MCF 10A (cell line): ENCODE results near the gene EMC1. TPM values are rescaled to one million over a fixed set of nuclear protein-coding genes. Genes with fewer than 3 reads are reported as not detected.

ENCODE experiments used
- BruUV-seq: library from RNA; stranded (reverse); fragments of 400-500 nt; replicated peaks from 2 replicates; lab custom pipeline; 2021; lab: Mats Ljungman, UMichigan
- CTCF ChIA-PET: fragments of 300-600 bp; sonication (Branson Sonifier 250); formaldehyde crosslinking; extraction: SDS; loops from one replicate; lab custom pipeline; 2021; ENCODE audit warnings: antibody characterized with exemption, inconsistent platforms; lab: Yijun Ruan, JAX
- POLR2A ChIA-PET: fragments of 300-600, 350-650 bp; sonication (Branson Sonifier 250); formaldehyde crosslinking; extraction: SDS; loops from one replicate; lab custom pipeline; 2020; ENCODE audit warnings: antibody characterized with exemption, inconsistent platforms; lab: Yijun Ruan, JAX
- DNase-seq: peaks from one replicate; pipeline ENCODE4 v3.0.0-alpha.2; 2018; ENCODE audit not compliant: unreplicated experiment
- H3K27ac Mint-ChIP-seq: one replicate; pipeline ENCODE4 v1.8.0; 2022; ENCODE audit warnings: mild to moderate bottlenecking, low read depth, mixed read lengths; ENCODE audit not compliant: unreplicated experiment
- H3K27me3 Mint-ChIP-seq: one replicate; pipeline ENCODE4 v1.8.0; 2022; ENCODE audit warnings: mixed read lengths; ENCODE audit not compliant: insufficient read depth, unreplicated experiment
- H3K36me3 Mint-ChIP-seq: one replicate; pipeline ENCODE4 v1.8.0; 2022; ENCODE audit warnings: mild to moderate bottlenecking, moderate library complexity, mixed read lengths; ENCODE audit not compliant: insufficient read depth, unreplicated experiment
- H3K4me1 Mint-ChIP-seq: one replicate; pipeline ENCODE4 v1.8.0; 2022; ENCODE audit warnings: mixed read lengths; ENCODE audit not compliant: insufficient read depth, unreplicated experiment
- H3K4me3 Mint-ChIP-seq: one replicate; pipeline ENCODE4 v1.8.0; 2022; ENCODE audit warnings: mild to moderate bottlenecking, moderate library complexity, mixed read lengths; ENCODE audit not compliant: unreplicated experiment
- H3K9me3 Mint-ChIP-seq: one replicate; pipeline ENCODE4 v1.8.0; 2022; ENCODE audit warnings: mixed read lengths; ENCODE audit not compliant: unreplicated experiment
- intact Hi-C: fragments of 100-400 bp; cut with micrococcal nuclease; formaldehyde crosslinking; loops from 2 replicates; pipeline ENCODE4 v1.14.1; 2022
- total RNA-seq: library from RNA; stranded (reverse); gene quantifications from 2 replicates; pipeline ENCODE4 v1.2.3, GENCODE V29; 2022
- TF ChIP-seq, protein P1 (sequence below): fragments of 200-600 bp; IDR thresholded peaks from one replicate; pipeline ENCODE4 v1.8.0; 2022; ENCODE audit warnings: antibody characterized with exemption, mild to moderate bottlenecking; ENCODE audit not compliant: unreplicated experiment

The EMC1 gene
- total RNA-seq, 1 experiment from 2014 or later: 75.9 TPM

DNA sequence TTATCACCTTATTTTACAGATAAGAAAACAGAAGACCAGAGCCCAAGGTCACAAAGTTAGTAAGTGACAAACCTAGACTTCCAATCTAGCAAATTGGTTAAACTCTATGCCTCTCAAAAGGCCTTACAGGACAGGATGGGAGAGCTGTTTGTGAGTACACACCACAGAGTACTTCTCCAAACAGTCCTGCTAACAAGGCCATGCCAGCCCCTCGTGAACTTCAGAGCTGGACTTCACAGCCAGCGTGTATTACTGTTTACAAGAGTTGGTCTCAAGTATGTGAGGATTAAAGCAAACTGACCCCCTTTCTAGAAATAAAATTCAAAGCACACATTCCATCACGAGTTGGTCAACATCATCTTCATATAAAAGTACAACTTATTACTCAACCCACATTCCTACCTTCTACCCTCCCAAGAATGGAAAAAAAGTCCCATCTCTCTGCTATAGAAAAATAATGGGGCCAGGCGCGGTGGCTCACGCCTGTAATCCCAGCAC, 21.4 kb downstream of the EMC1 start:
- Mint-ChIP-seq H3K27ac (no peak overlapping the region), H3K27me3 (no peaks in the 10 kb centered on the region), H3K9me3 (no peaks in the 10 kb centered on the region), H3K36me3 (peaks cover 99% of the 10 kb centered on the region), H3K4me1 (no peaks in the 10 kb centered on the region), H3K4me3 (no peak overlapping the region)
- POLR2A ChIA-PET: interaction anchor here (0.5 kb wide), 1 partner anchor 17 kb away, joined by 3 read pairs; no protein-coding TSS in a partner anchor
- CTCF ChIA-PET: no interaction called here
- DNase-seq: no peak
- BruUV-seq: no TSS peak
- intact Hi-C loops: no loop called here
- TF ChIP-seq, protein P1, sequence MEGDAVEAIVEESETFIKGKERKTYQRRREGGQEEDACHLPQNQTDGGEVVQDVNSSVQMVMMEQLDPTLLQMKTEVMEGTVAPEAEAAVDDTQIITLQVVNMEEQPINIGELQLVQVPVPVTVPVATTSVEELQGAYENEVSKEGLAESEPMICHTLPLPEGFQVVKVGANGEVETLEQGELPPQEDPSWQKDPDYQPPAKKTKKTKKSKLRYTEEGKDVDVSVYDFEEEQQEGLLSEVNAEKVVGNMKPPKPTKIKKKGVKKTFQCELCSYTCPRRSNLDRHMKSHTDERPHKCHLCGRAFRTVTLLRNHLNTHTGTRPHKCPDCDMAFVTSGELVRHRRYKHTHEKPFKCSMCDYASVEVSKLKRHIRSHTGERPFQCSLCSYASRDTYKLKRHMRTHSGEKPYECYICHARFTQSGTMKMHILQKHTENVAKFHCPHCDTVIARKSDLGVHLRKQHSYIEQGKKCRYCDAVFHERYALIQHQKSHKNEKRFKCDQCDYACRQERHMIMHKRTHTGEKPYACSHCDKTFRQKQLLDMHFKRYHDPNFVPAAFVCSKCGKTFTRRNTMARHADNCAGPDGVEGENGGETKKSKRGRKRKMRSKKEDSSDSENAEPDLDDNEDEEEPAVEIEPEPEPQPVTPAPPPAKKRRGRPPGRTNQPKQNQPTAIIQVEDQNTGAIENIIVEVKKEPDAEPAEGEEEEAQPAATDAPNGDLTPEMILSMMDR: no peak

DNA sequence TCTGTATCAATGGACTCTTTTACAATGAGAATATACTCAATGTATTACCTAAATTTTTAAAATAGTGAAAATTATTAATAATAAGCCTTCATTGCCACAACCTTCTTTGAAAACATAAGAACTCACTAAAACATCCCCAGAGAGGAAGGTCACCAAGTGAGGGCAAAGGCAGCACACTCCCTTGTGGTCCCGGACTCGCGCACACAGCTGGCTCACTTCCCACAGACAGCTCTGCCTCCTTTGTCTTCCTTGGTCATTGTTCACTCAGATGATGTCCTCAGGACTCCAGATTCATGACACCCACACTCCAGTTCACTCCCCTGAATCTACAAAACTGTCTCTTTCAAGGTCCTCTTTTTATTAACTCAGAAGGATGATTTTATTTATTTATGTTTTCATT, 22.1 kb downstream of the EMC1 start:
- Mint-ChIP-seq H3K27me3 (no peaks in the 10 kb centered on the region), H3K36me3 (peaks cover 100% of the 10 kb centered on the region), H3K4me3 (no peak overlapping the region), H3K4me1 (no peaks in the 10 kb centered on the region), H3K9me3 (no peaks in the 10 kb centered on the region), H3K27ac (no peak overlapping the region)
- intact Hi-C loops: no loop called here
- DNase-seq: no peak
- BruUV-seq: no TSS peak
- TF ChIP-seq, protein P1: no peak
- POLR2A ChIA-PET: no interaction called here
- CTCF ChIA-PET: interaction anchor here (1.0 kb wide), 1 partner anchor 9 kb away, joined by 3 read pairs; no protein-coding TSS in a partner anchor

DNA sequence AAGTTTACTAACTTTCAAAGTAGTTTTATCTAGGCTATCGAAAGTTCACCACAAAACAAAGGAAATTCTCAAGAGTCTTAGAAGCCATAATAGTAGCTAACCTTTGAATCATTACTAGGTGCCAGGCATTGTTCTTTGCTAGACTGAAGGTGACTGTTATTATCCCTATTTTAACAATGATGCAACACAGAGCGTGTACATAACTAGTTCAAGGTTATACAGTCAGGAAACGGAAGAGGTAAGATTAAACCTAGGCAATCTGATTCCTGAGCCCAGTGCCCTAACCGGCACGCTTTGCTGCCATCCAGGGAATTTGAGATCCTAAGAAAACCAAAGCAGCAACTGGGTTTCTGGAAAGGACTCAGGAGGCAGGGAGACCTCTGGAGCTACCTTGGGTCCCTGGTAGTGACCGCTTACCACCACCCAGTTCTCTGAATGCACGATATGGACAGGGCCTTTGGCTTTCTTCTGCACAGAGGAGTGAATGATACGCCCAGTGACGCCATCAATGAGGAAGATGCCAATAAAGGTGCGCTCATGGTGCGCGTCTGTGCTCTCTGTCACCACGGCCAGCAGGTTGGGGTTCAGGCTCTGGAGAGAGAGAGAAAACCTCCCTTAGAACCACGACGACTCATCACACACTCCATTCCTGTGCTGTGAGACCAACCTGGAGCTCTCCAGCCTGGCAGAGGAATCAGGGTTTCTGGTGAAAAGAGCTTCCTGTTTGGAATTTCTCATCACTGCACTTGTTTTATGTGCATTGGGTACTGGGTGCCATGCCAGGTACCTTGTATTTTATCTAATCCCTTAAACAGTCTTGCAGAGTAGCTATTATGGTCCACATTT, 28.1 kb downstream of the EMC1 start:
- no TSS peak for BruUV-seq
- H3K27ac Mint-ChIP-seq: no peak overlapping the region
- no peaks in the 10 kb centered on the region for H3K9me3 Mint-ChIP-seq
- DNase-seq: no peak
- TF ChIP-seq, protein P1: no peak
- intact Hi-C loops: no loop called here
- ChIA-PET CTCF (interaction anchor here (0.7 kb wide), 1 partner anchor 24 kb away, joined by 4 read pairs; no protein-coding TSS in a partner anchor), POLR2A (interaction anchor here (0.8 to 2.1 kb wide), 2 partner anchors 9 to 12 kb away, joined by 3 to 6 read pairs; no protein-coding TSS in a partner anchor)
- no peaks in the 10 kb centered on the region for H3K4me1 Mint-ChIP-seq
- H3K4me3 Mint-ChIP-seq: no peak overlapping the region
- H3K36me3 Mint-ChIP-seq: peaks cover 100% of the 10 kb centered on the region
- H3K27me3 Mint-ChIP-seq: no peaks in the 10 kb centered on the region

DNA sequence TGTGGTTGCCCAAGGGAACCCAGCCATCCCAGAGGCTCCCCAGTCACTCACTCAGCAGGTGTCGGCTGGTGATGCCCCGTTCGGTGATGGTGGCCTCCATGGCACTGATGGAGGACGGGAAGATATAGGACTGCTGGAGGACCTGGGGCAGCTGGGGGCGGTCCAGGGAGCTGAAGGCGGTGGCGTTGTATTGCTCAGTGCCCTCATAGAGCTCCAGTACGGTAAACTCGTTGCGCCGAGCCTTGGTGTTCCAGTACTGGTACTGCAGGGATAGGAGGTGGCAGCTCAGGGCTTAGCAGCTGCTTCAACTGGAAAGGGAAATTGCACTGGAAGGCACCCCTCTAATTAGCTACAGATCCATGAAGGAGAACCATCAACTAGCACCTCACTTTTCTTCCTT, 28.8 kb downstream of the EMC1 start:
- no peaks in the 10 kb centered on the region for H3K4me1 Mint-ChIP-seq
- CTCF ChIA-PET: no interaction called here
- no peak overlapping the region for H3K27ac Mint-ChIP-seq
- H3K27me3 Mint-ChIP-seq: no peaks in the 10 kb centered on the region
- no peak for DNase-seq
- no peak overlapping the region for H3K4me3 Mint-ChIP-seq
- intact Hi-C loops: no loop called here
- POLR2A ChIA-PET: interaction anchor here (0.8 to 2.1 kb wide), 2 partner anchors 8 to 12 kb away, joined by 3 to 6 read pairs; no protein-coding TSS in a partner anchor
- TF ChIP-seq, protein P1: no peak
- H3K36me3 Mint-ChIP-seq: peaks cover 100% of the 10 kb centered on the region
- H3K9me3 Mint-ChIP-seq: no peaks in the 10 kb centered on the region
- BruUV-seq: no TSS peak
